GM19372 (cell line): ENCODE measurements around the gene PSAP.

ENCODE experiments used
- ATAC-seq: cut with Tn5 transposase; IDR thresholded peaks from one replicate; pipeline ENCODE4 v1.9.1; 2021; ENCODE audit warnings: mild to moderate bottlenecking, low read depth, moderate library complexity; ENCODE audit not compliant: unreplicated experiment

PSAP gene

DNA sequence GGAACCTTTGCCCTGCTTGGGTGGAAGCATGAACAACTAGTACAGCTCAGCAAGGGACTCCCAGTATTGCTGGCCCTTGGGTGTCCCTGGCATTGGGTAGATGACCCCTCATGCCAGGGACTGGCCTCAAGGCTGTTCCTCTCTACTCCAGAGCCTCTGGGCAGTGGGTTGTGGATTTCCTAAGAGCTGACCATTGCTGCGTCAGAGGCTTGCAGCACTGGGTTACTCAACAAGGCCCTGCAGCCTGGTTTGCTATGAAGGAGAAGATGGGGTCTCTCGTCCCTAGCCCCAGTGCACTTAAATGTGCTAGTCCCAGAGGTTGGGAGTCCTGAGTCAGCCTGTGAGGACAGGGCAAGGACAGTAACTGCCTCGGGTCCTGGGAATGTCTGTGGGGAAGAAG lies 80.3 kb downstream of the PSAP start:
- no peak for ATAC-seq

DNA sequence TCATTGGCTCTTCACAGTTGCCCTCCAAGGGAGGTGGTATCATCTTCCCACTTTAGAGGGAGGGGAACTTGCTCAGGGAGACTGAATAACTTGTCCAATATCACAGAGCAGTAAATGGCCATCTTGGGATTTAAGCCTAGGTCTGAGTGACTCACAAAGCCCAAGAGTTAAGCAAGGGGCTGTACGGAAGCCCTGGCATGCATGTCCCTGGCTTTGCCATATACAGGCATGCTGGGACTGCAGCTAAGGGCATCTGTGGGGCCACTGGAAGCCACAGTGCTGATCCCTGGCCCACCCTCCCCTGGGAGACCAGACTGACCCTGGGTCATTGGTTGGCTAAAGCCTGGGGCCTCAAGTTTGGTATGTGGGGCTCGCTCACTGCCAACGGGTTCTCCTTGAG lies 80.8 kb downstream of the PSAP start:
- ATAC-seq: no peak

DNA sequence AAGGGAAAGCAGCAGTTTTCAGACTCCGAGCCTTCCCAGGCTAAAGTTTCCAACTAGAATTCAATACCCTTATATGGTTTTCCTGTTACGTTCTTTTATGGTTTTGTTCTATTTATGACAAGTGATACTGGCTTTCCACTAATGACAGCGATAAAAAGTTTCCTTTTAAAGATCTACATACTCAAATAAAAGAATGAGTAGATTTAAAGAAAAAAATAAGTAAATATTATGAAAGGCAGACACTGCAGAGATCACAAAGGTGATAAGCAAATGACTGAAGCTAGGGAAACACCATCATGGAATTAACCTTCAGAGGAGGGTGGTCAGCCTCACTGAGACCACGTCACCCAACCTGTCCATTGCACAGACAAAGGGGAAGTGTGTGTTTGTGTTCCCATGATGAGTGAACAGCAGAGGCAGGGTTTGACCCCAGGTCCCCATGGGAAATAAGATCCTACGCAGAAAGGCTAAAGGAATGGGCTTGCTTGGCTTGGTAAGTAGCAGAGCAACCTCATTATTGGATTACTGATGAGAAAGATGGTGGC lies 81.7 kb downstream of the PSAP start:
- peak; percentile 20 for ATAC-seq

DNA sequence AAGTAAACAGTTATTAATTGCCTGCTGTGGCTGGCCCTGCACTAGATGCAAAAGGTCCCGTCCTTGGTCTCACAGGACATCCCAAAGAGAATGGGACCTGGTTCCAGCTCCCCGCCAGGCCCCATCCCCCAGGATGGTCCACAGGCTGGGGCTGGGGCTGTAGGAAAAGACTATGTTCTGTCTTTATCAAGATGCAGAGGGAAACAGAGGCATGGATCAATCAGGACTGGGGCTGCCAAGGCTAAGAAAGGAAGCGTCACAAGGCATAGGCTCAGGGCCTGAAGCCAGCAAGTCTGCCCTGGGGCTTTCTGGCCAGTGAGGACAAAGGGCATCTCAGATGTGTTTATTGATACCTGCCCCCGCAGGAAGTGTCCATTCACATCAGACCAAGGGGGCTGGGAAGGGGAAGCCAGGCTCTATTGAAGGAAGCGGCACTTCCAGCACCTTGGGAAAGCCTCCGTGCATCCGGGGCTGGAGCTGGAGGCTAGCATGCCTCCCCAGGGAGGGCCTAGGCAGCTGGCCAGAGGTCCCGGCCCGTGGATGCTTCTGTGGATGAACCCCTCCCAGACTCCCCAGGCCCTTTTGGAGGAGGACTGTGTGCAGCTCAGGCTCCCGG lies 83.5 kb downstream of the PSAP start:
- ATAC-seq: no peak

DNA sequence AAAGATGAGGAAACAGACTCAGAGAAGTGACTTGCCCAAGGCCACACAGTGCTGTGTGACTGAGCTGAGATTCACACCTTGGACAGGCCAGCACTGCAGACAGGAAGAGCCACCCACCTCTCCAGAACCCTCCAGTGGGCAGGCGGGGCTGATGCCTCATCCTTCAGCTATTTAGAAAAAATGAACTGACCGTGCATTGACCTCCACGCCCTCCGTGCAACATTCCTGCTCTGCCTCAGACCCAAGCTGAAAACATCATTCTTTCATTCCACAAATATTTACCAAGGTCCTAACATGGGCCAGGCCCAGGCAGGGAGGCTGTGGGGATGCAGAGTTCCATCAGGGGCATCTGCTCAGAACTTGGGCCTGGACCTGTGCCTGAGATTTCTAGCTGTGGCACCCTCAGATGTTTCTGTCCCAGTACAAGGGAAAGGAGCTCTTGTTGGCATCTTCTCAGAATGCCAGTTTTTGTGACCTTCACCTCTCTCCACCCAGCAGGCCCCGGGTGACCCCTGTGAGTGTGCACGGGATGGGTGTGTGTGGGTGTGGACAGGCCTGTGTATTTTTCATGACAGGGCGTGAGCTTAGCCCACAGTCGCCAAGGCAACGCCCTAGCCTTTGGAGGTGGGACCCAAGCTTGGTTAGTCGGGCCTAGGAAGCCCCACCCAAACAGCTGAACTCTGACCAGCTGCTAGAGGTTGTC lies 84.2 kb downstream of the PSAP start:
- no peak for ATAC-seq
